AG09319 (cell line): ENCODE measurements around the gene THAP5.

Experiments
- DNase-seq: peaks from one replicate; pipeline ENCODE4 v3.0.0-alpha.2; 2010; ENCODE audit warnings: low read depth; ENCODE audit errors: extremely low read depth
- TF ChIP-seq, protein P1 (sequence below): IDR thresholded peaks from 2 replicates; pipeline ENCODE4 v1.5.1; 2011; ENCODE audit warnings: low read depth, mild to moderate bottlenecking, inconsistent platforms, low read length, moderate library complexity

The THAP5 gene

DNA sequence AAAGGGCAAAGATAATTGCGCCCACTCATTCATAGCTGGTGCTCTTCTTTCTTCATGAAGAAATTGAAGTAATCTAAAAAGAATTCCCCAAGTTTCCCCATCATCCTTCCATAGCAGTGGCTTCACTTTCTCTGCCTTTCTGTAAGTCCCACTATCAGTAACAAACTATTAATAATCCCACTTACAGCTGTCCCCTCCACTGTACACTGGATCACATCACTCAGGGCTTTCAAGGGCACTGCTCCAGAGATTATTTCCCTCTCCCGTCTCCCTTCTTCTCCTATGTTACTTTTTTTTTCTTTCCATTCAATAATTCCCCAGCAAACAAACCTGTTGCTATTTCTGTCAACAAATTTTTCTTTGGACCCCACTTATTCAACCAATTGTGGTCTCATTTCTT, 16.3 kb upstream of the THAP5 start:
- TF ChIP-seq, protein P1, sequence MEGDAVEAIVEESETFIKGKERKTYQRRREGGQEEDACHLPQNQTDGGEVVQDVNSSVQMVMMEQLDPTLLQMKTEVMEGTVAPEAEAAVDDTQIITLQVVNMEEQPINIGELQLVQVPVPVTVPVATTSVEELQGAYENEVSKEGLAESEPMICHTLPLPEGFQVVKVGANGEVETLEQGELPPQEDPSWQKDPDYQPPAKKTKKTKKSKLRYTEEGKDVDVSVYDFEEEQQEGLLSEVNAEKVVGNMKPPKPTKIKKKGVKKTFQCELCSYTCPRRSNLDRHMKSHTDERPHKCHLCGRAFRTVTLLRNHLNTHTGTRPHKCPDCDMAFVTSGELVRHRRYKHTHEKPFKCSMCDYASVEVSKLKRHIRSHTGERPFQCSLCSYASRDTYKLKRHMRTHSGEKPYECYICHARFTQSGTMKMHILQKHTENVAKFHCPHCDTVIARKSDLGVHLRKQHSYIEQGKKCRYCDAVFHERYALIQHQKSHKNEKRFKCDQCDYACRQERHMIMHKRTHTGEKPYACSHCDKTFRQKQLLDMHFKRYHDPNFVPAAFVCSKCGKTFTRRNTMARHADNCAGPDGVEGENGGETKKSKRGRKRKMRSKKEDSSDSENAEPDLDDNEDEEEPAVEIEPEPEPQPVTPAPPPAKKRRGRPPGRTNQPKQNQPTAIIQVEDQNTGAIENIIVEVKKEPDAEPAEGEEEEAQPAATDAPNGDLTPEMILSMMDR: no peak
- DNase-seq: no peak

DNA sequence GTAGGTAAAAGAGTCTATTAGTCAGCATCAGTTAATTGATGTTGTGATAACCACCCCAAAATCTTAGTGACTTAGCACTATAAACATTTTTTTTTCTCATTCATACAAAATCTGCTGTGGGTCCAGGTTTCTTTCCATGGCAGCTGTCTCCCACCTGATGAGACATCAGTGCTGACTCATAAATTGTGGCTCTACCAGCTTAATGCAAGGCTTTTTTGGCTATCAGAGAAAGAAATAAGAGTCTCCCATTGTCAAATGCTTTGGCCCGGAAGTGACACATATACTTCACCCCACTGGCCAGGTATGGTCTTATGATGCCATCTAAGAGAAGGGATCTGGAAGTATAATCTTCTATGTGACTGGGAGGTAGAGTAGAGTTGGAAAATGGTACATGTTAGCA, 14.7 kb upstream of the THAP5 start:
- no peak for DNase-seq
- TF ChIP-seq, protein P1: no peak

DNA sequence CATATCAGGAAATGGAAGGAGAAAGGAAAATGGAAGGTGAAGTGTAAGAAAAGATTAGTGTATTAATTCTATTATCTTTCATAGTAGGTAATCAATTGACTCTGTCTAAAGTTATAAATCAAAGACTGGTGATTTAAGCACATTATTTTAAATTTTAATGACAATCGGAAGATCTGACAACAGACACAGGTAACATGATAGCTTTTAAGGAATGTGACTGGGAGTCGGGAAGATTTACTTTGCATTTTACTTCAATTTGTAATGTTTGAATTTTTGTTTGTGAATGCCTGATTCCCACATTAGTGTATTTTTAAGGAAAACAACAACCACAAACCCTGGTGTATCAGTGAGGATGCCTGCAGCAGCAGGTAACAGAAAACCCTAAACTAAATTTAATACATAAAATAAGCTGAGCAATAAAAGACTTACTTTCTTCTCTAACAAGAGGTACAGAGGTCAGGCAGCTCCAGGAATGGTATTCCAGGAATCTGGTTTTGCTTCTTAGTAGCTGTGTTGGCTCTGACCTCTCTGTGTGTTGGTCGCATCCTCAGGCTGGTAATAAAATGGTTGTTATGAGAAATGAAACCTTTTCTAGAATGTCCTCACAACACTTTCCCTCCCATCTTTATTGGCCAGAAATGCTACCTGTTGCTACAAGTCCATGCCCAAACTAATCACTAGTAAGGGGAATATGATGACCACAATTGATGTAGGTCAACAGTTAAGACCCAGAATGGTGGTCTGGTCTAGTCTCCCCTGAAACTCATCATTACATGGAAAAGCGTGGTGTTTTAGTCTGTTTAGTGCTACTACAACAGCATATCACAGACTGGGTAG, 12.4 kb upstream of the THAP5 start:
- TF ChIP-seq, protein P1: no peak
- DNase-seq: no peak

DNA sequence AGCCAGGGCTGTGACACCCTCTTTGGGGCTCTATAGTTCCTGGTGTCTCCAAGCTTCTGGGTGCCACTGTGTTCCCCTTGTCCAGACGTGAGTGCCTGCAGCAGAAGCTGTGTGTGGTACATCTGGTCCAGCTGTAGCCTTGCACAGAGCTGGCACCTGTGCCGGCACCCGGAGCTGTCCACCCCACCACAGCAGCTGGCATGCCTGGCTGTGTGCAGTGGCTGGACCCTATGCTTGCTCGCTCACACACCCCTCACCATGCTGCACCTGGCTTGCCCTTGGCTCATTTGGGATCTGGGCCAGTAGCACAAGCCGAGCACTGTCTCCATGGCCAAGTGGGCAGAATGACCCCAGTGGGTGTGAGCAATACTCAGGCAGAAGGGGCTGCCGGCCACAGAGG, 10.8 kb upstream of the THAP5 start:
- no peak for DNase-seq
- TF ChIP-seq, protein P1: no peak

DNA sequence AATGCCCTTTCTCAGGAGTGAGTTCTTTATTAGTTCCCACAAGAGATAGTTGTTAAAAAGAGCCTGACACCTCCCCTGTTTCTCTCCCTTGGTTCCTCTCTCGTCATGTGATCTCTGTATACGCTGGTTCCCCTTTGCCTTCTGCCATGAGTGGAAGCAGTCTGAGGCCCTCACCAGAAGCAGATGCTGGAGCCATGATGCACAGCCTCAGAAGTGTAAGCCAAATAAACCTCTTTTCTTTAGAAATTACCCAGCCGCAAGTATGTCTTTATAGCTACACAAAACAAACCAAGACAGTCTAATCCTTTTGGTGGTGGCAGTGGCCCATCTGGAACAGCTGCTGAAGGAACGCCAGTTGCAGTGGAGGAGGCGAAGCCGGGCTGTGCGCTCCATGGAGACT, 9.4 kb upstream of the THAP5 start:
- TF ChIP-seq, protein P1: no peak
- no peak for DNase-seq

DNA sequence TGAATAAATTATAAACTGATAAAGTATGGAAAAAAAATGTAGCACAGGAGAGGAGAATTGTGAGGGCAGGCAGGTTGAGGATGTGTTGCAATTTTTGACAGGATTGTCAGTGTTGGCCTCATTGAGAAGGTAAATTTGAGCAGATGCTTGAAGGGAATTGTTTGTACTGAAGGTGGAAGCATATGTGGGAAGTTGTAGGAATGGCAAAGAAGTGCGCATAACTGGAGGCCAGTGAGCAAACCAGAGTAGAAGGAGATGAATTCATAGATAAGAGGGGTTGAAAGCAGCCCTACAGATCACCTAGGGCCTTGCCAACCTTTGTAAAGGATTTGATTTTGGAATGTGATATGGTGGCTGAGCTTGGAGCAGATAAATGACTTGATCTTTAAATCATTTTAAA, 6.6 kb upstream of the THAP5 start:
- TF ChIP-seq, protein P1: no peak
- DNase-seq: no peak

DNA sequence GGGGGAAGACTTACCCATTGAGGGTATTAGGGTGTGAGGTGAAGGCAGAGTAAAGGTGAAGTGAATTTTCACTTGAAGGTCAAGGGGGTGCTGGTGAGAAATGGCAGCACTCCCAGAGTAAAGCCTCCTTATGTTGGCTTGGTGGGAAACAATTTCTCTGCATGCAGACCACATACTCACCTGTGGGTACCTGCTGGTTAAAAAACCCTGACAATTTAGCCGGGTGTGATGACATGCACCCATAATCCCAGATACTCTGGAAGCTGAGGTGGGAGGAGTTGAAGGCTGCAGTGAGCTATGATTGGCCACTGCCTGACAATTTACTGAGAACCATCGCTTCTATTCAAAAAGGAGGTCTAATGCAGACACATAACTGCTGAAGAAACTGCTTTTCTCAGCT, 5.7 kb upstream of the THAP5 start:
- TF ChIP-seq, protein P1: no peak
- DNase-seq: no peak
